Caco-2 (cell line): ENCODE results near the gene GPR68. TPM values are rescaled to one million over a fixed set of nuclear protein-coding genes. Genes with fewer than 3 reads are reported as not detected.

Experiments
- BruUV-seq: library from RNA; stranded (reverse); fragments of 400-500 nt; replicated peaks from 2 replicates; lab custom pipeline; 2021; lab: Mats Ljungman, UMichigan
- CTCF ChIA-PET: fragments of 300-600 bp; sonication (Branson Sonifier 250); formaldehyde crosslinking; loops from one replicate; lab custom pipeline; 2022; ENCODE audit warnings: antibody characterized with exemption; lab: Charles Lee
- POLR2A ChIA-PET: fragments of 300-600 bp; sonication (Branson Sonifier 250); formaldehyde crosslinking; loops from one replicate; lab custom pipeline; 2022; ENCODE audit warnings: antibody characterized with exemption; lab: Charles Lee
- DNase-seq, 2 experiments: peaks; one replicate each; pipeline versions ENCODE4 v3.0.0 to v3.0.0-alpha.2; 2020 to 2022
- H3K27me3 ChIP-seq: replicated peaks from 2 replicates; pipeline ENCODE4 v1.6.0; 2011; ENCODE audit warnings: low read length; ENCODE audit not compliant: control insufficient read depth, insufficient read depth
- H3K36me3 ChIP-seq: 2 replicates; pipeline ENCODE4 v1.5.1; 2011; ENCODE audit warnings: low read length; ENCODE audit not compliant: control insufficient read depth, insufficient read depth
- H3K4me1 ChIP-seq: fragments of 250-450 bp; sonication (Bioruptor Pico); 2 replicates; pipeline ENCODE4 v1.5.1; 2020; ENCODE audit warnings: mild to moderate bottlenecking
- H3K4me3 ChIP-seq: 2 replicates; pipeline ENCODE4 v1.5.1; 2011; ENCODE audit warnings: low read depth, mild to moderate bottlenecking, control low read depth, low read length
- H3K9me3 ChIP-seq: fragments of 250-450 bp; sonication (Bioruptor Pico); 2 replicates; pipeline ENCODE4 v1.5.1; 2020; ENCODE audit warnings: mild to moderate bottlenecking, moderate library complexity
- H3K27ac Mint-ChIP-seq: one replicate; pipeline ENCODE4 v1.8.0; 2022; ENCODE audit warnings: mixed read lengths; ENCODE audit not compliant: unreplicated experiment
- H3K27me3 Mint-ChIP-seq: one replicate; pipeline ENCODE4 v1.8.0; 2022; ENCODE audit warnings: mixed read lengths; ENCODE audit not compliant: insufficient read depth, unreplicated experiment
- H3K36me3 Mint-ChIP-seq: one replicate; pipeline ENCODE4 v1.8.0; 2022; ENCODE audit warnings: mild to moderate bottlenecking, mixed read lengths; ENCODE audit not compliant: insufficient read depth, unreplicated experiment
- H3K4me1 Mint-ChIP-seq: one replicate; pipeline ENCODE4 v1.8.0; 2022; ENCODE audit warnings: low read depth, mixed read lengths; ENCODE audit not compliant: unreplicated experiment
- H3K4me3 Mint-ChIP-seq: one replicate; pipeline ENCODE4 v1.8.0; 2022; ENCODE audit warnings: mild to moderate bottlenecking, moderate library complexity, mixed read lengths; ENCODE audit not compliant: unreplicated experiment
- H3K9me3 Mint-ChIP-seq: one replicate; pipeline ENCODE4 v1.8.0; 2022; ENCODE audit warnings: mixed read lengths; ENCODE audit not compliant: unreplicated experiment
- intact Hi-C: fragments of 100-400 bp; cut with micrococcal nuclease; formaldehyde crosslinking; loops from one replicate; pipeline ENCODE4 v1.10.0; 2022; ENCODE audit not compliant: unreplicated experiment
- total RNA-seq: library from RNA; stranded (reverse); gene quantifications from 2 replicates; pipeline ENCODE4 v1.2.3, GENCODE V29; 2022
- TF ChIP-seq, protein P1 (sequence below), 2 experiments: fragments of 200-600 bp in 1 of 2; IDR thresholded peaks; 1 replicate in 1 of 2; 2 replicates in 1 of 2; pipeline versions ENCODE4 v1.5.1 to v1.8.0; 2011 to 2022; ENCODE audit warnings: antibody characterized with exemption in 1 of 2, control low read depth in 1 of 2, inconsistent platforms in 1 of 2, low read depth in 1 of 2, low read length in 1 of 2, mild to moderate bottlenecking in 1 of 2, moderate library complexity in 1 of 2; ENCODE audit not compliant: insufficient read depth in 1 of 2, severe bottlenecking in 1 of 2, unreplicated experiment in 1 of 2

Gene GPR68
- total RNA-seq, 1 experiment from 2014 or later, result 0.14 TPM

DNA sequence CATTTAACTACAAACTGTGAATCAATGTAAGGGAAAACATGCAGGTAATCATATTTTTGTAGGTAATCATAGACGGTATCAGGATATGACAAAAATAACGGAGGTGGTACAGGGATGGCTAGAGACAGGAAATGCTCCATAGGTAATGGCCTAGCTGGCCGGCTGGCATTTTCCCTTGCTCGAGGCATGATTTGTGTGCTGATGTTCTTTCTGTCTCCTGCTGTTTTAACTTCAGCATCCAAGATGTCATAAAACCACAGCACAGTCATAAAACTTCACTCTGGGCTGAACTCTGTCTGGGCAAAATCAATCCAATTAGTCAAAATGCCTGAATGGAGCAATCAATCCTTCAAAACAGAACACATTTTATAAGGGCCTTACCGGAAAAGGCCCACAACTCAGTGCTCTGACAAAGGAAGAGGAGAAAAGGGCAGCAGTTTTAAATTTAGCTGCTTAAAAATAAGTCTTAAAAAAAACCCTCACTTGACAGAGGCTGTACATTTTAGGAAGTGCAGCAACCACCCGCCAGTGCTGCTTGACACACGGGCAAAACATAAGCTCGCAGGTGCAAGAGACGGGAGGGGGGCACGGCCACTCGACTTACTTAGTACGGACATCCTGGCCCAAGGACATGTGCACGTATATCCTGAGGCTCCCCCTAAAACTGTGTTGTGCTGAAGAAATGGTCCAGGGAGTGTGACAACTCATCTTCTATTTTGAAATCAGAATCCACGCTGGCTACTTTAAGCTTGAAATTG is 40.5 kb upstream of the GPR68 start:
- intact Hi-C loops, result no loop called here
- H3K27me3 Mint-ChIP-seq, result no peaks in the 10 kb centered on the region
- no peak overlapping the region for H3K4me3 Mint-ChIP-seq
- Histone ChIP-seq H3K4me3 (no peak overlapping the region), H3K27me3 (no peaks in the 10 kb centered on the region), H3K4me1 (no peaks in the 10 kb centered on the region), H3K9me3 (no peaks in the 10 kb centered on the region), H3K36me3 (no peaks in the 10 kb centered on the region; the same call in 1 of the 2 replicates)
- no peak for DNase-seq
- no peaks in the 10 kb centered on the region for H3K9me3 Mint-ChIP-seq
- H3K4me1 Mint-ChIP-seq, result no peaks in the 10 kb centered on the region
- H3K27ac Mint-ChIP-seq, result no peak overlapping the region
- no TSS peak for BruUV-seq
- peaks cover 30% of the 10 kb centered on the region for H3K36me3 Mint-ChIP-seq
- POLR2A ChIA-PET, result no interaction called here
- CTCF ChIA-PET, result interaction anchor here (0.6 to 2.5 kb wide), 2 partner anchors 108 to 237 kb away, joined by 4 to 11 read pairs; no protein-coding TSS in a partner anchor
- TF ChIP-seq, protein P1, sequence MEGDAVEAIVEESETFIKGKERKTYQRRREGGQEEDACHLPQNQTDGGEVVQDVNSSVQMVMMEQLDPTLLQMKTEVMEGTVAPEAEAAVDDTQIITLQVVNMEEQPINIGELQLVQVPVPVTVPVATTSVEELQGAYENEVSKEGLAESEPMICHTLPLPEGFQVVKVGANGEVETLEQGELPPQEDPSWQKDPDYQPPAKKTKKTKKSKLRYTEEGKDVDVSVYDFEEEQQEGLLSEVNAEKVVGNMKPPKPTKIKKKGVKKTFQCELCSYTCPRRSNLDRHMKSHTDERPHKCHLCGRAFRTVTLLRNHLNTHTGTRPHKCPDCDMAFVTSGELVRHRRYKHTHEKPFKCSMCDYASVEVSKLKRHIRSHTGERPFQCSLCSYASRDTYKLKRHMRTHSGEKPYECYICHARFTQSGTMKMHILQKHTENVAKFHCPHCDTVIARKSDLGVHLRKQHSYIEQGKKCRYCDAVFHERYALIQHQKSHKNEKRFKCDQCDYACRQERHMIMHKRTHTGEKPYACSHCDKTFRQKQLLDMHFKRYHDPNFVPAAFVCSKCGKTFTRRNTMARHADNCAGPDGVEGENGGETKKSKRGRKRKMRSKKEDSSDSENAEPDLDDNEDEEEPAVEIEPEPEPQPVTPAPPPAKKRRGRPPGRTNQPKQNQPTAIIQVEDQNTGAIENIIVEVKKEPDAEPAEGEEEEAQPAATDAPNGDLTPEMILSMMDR (IDR thresholded peaks at IDR 0.05; ENCODE audit: insufficient read depth in 1 of 2, low read depth in 1 of 2, low read length in 1 of 2, severe bottlenecking in 1 of 2, unreplicated experiment in 1 of 2), result no peak

DNA sequence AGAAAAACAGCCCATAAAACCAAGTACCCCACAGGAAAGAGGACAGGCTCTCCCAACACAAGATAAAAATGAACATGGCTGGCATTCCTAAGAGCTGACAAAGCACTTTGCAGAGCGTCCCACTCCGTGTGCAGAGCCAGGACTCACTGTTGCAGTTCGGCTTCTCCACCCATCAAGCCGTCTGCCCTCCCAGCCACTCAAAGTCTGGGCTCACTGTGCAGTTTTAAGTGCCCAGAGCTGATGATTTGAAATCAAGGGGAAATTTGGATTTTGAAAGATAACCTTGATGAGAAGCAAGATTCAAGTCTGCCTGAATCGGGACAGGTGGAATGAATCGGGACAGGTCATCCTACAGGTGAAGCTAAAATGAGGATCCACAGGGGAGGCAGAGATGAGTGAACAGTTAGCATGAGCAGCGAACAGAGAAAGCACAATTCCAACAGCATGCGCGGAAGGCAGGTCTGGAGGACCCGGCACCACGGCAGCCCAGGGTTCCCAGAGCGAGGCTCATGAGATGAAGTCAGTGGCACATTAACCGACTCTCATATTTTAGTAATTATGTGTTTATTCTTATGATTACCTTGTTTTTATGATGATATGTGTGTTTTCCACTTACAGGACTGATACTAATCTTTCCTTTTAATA is 39.8 kb upstream of the GPR68 start:
- no peaks in the 10 kb centered on the region; the same call in 1 of the 2 replicates for H3K36me3 ChIP-seq

DNA sequence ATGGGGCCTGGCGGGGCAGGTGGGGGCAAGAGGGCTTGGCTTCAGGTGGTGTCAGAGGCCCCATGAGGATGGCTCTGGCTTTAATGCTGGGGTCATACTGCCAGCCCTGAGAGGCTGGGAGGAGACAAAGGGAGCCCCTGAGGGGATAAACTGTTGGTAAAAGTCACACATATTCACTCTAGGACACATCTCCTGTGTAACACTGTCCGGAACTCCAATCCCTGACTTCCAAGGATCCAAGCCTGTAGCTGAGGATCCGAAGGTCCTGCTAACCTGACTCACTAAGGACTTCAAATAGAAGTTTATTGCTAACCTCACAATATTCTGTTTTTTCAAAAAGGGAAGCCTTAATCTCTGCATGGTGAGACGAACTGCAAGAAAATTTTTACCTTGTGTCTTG is 39.2 kb upstream of the GPR68 start:
- no peak overlapping the region for H3K4me3 Mint-ChIP-seq
- POLR2A ChIA-PET, result no interaction called here
- intact Hi-C loops, result no loop called here
- BruUV-seq, result no TSS peak
- H3K9me3 Mint-ChIP-seq, result no peaks in the 10 kb centered on the region
- no peaks in the 10 kb centered on the region for H3K4me1 Mint-ChIP-seq
- peak overlapping the region; percentile 61 for H3K27ac Mint-ChIP-seq
- CTCF ChIA-PET, result no interaction called here
- Histone ChIP-seq H3K9me3 (no peaks in the 10 kb centered on the region), H3K36me3 (no peaks in the 10 kb centered on the region; the same call in 1 of the 2 replicates), H3K4me3 (no peak overlapping the region), H3K4me1 (no peaks in the 10 kb centered on the region), H3K27me3 (no peaks in the 10 kb centered on the region)
- H3K27me3 Mint-ChIP-seq, result no peaks in the 10 kb centered on the region
- no peak for DNase-seq
- TF ChIP-seq, protein P1 (IDR thresholded peaks at IDR 0.05; ENCODE audit: insufficient read depth in 1 of 2, low read depth in 1 of 2, low read length in 1 of 2, severe bottlenecking in 1 of 2, unreplicated experiment in 1 of 2), result no peak
- H3K36me3 Mint-ChIP-seq, result peaks cover 24% of the 10 kb centered on the region

More for the DNA sequence above, 39.8 kb upstream of the GPR68 start:
- no TSS peak for BruUV-seq
- no peak overlapping the region for H3K4me3 ChIP-seq
- Mint-ChIP-seq H3K36me3 (peaks cover 28% of the 10 kb centered on the region), H3K4me1 (no peaks in the 10 kb centered on the region), H3K27me3 (no peaks in the 10 kb centered on the region), H3K9me3 (no peaks in the 10 kb centered on the region), H3K27ac (no peak overlapping the region), H3K4me3 (no peak overlapping the region)
- H3K27me3 ChIP-seq, result no peaks in the 10 kb centered on the region
- no peaks in the 10 kb centered on the region for H3K9me3 ChIP-seq
- ChIA-PET CTCF (no interaction called here), POLR2A (no interaction called here)
- TF ChIP-seq, protein P1 (IDR thresholded peaks at IDR 0.05; ENCODE audit: insufficient read depth in 1 of 2, low read depth in 1 of 2, low read length in 1 of 2, severe bottlenecking in 1 of 2, unreplicated experiment in 1 of 2), result no peak
- no peaks in the 10 kb centered on the region for H3K4me1 ChIP-seq
- no peak for DNase-seq
- intact Hi-C loops, result no loop called here
